Measurements from ENCODE around the gene YJU2.

GRCh38 chr19:4246767-4247593 lies at the start of gene YJU2:
- TF ChIP-seq, protein P1, sequence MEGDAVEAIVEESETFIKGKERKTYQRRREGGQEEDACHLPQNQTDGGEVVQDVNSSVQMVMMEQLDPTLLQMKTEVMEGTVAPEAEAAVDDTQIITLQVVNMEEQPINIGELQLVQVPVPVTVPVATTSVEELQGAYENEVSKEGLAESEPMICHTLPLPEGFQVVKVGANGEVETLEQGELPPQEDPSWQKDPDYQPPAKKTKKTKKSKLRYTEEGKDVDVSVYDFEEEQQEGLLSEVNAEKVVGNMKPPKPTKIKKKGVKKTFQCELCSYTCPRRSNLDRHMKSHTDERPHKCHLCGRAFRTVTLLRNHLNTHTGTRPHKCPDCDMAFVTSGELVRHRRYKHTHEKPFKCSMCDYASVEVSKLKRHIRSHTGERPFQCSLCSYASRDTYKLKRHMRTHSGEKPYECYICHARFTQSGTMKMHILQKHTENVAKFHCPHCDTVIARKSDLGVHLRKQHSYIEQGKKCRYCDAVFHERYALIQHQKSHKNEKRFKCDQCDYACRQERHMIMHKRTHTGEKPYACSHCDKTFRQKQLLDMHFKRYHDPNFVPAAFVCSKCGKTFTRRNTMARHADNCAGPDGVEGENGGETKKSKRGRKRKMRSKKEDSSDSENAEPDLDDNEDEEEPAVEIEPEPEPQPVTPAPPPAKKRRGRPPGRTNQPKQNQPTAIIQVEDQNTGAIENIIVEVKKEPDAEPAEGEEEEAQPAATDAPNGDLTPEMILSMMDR (IDR thresholded peaks at IDR 0.05): peak; percentile 31 to 65 (median 59)
- TF ChIP-seq POLR2A (IDR thresholded peaks at IDR 0.05): peak; percentile 35
